GM20431 (cell line): ENCODE data around the gene HMGXB3.
"Not testable (repeated sequence)": the region's sequence is repeated elsewhere in the genome, so short reads cannot be mapped to it uniquely, and the experiment has no call there.

ENCODE experiments used
- in situ Hi-C: fragments of 300-500 bp; cut with MseI, MboI; formaldehyde crosslinking; loops from one replicate; pipeline ENCODE4 v1.15.0; 2020; ENCODE audit warnings: low sequenced_read_pairs; ENCODE audit not compliant: unreplicated experiment

The HMGXB3 gene

GRCh38 chr5:150050172-150050811 is 49.8 kb downstream of the HMGXB3 start:
- in situ Hi-C loops = not testable (repeated sequence)

GRCh38 chr5:150051657-150052195 is 51.2 kb downstream of the HMGXB3 start:
- in situ Hi-C loops = no loop called here

GRCh38 chr5:150052226-150052955 is 51.9 kb downstream of the HMGXB3 start:
- in situ Hi-C loops = no loop called here

- in situ Hi-C loops = no loop called here
These were observed 52.6 kb downstream of the HMGXB3 start for GRCh38 chr5:150052956-150053712.

- in situ Hi-C loops = no loop called here
These were observed 53.3 kb downstream of the HMGXB3 start for GRCh38 chr5:150053713-150054392.

GRCh38 chr5:150054569-150054968 is 54.0 kb downstream of the HMGXB3 start:
- in situ Hi-C loops = no loop called here

- in situ Hi-C loops = no loop called here
These were observed 55.0 kb downstream of the HMGXB3 start for GRCh38 chr5:150055326-150056074.

GRCh38 chr5:150056075-150056443 is 55.5 kb downstream of the HMGXB3 start:
- in situ Hi-C loops = no loop called here

- in situ Hi-C loops = no loop called here
These were observed 56.5 kb downstream of the HMGXB3 start for GRCh38 chr5:150057052-150057451.

GRCh38 chr5:150057511-150057910 is 57.0 kb downstream of the HMGXB3 start:
- in situ Hi-C loops = no loop called here

- in situ Hi-C loops = no loop called here
These were observed 57.5 kb downstream of the HMGXB3 start for GRCh38 chr5:150057996-150058395.

- in situ Hi-C loops = no loop called here
These were observed 58.1 kb downstream of the HMGXB3 start for GRCh38 chr5:150058480-150059126.

GRCh38 chr5:150059623-150060022 is 59.1 kb downstream of the HMGXB3 start:
- in situ Hi-C loops = no loop called here

- in situ Hi-C loops = no loop called here
These were observed 59.9 kb downstream of the HMGXB3 start for GRCh38 chr5:150060471-150060870.

GRCh38 chr5:150061538-150061995 is 61.0 kb downstream of the HMGXB3 start:
- in situ Hi-C loops = no loop called here

- in situ Hi-C loops = no loop called here
These were observed 61.8 kb downstream of the HMGXB3 start for GRCh38 chr5:150062216-150062922.

GRCh38 chr5:150063638-150064037 is 63.1 kb downstream of the HMGXB3 start:
- in situ Hi-C loops = no loop called here

GRCh38 chr5:150064681-150065220 is 64.2 kb downstream of the HMGXB3 start:
- in situ Hi-C loops = no loop called here
